ENCODE measurements around the gene CYP26B1. TPM values are rescaled to one million over a fixed set of nuclear protein-coding genes. Genes with fewer than 3 reads are reported as not detected.

The CYP26B1 gene
- total RNA-seq, 1 experiment from 2014 or later = 3.9 TPM

GRCh38 chr2:72113847-72114692 is 33.6 kb downstream of the CYP26B1 start:
- CTCF ChIA-PET = no interaction called here
- intact Hi-C loops (cut with micrococcal nuclease) = no loop called here

DNA sequence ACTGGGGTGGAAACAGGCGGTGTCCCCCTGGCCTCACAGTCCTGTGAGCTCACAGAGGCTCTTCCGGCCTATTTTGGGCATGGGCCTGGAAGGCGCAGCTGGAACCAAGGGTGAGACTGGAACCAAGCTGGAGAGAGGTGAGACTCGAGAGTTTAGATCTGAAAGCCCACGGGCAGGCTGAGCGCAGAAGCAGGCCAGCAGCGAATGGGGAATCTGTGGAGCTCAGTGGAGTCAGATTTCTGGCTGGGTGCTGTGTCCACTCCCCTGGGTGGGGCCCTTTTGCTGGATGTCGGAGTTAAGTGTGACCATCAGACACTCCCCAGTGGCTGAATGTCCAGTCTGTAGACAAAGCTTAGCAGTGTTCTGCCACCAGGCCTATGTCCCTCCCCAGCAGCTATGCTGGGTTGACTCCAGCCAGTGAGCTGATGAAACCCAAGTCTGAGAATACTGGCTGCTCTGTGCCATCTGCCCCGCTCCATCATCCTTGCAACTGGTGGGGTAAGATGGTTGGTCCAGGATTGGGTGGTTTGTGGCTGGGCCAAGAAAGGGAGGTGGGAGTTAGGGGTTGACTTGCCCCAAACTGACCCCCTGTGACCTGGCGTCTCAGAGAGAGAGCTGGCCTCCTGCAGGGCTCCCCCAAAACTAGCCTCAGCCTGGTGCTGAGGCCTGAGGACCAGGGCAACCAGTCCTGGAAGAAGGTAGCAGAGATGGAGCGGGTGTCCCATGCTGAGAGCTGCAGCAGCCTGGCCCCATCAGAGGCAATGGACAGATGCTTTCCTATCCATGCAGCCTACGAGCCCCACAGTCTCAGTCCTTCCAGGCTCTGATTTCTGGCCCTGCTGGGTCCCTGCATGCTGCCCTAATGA is 34.4 kb downstream of the CYP26B1 start:
- ATAC-seq = no peak
- intact Hi-C loops (cut with micrococcal nuclease) = no loop called here
- Histone ChIP-seq H3K27ac (ENCODE audit: low read length) (peak overlapping the region; percentile 87), H3K4me1 (ENCODE audit: insufficient read depth, low read length) (peaks cover 44% of the 10 kb centered on the region), H3K4me2 (ENCODE audit: low read length) (no peak overlapping the region; the same call in 1 of the 2 replicates), H3K4me3 (ENCODE audit: low read length) (no peak overlapping the region), H3K27me3 (ENCODE audit: low read length) (no peaks in the 10 kb centered on the region), H3K9ac (ENCODE audit: low read length) (no peak overlapping the region), H3K36me3 (ENCODE audit: low read depth, low read length) (no peaks in the 10 kb centered on the region), H3K9me3 (ENCODE audit: low read length) (no peaks in the 10 kb centered on the region), H3K79me2 (ENCODE audit: low read length) (no peaks in the 10 kb centered on the region), H3F3A (ENCODE audit: low read length, unreplicated experiment) (peaks cover 9% of the 10 kb centered on the region), H3K9me2 (replicated peaks; ENCODE audit: low read length) (no peaks in the 10 kb centered on the region), H2AFZ (ENCODE audit: low read length) (no peak overlapping the region), H4K20me1 (ENCODE audit: low read length) (no peaks in the 10 kb centered on the region)
- TF ChIP-seq, protein P1, sequence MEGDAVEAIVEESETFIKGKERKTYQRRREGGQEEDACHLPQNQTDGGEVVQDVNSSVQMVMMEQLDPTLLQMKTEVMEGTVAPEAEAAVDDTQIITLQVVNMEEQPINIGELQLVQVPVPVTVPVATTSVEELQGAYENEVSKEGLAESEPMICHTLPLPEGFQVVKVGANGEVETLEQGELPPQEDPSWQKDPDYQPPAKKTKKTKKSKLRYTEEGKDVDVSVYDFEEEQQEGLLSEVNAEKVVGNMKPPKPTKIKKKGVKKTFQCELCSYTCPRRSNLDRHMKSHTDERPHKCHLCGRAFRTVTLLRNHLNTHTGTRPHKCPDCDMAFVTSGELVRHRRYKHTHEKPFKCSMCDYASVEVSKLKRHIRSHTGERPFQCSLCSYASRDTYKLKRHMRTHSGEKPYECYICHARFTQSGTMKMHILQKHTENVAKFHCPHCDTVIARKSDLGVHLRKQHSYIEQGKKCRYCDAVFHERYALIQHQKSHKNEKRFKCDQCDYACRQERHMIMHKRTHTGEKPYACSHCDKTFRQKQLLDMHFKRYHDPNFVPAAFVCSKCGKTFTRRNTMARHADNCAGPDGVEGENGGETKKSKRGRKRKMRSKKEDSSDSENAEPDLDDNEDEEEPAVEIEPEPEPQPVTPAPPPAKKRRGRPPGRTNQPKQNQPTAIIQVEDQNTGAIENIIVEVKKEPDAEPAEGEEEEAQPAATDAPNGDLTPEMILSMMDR (conservative IDR thresholded peaks at IDR 0.05; ENCODE audit: low read depth, low read length) = no peak
- TF ChIP-seq EZH2phosphoT487 (IDR thresholded peaks at IDR 0.05; ENCODE audit: borderline replicate concordance, low read length) = no peak
- no peak for TF ChIP-seq EZH2 (IDR thresholded peaks at IDR 0.05; ENCODE audit: low read length, unreplicated experiment)
- DNase-seq = no peak
- CTCF ChIA-PET = no interaction called here
- POLR2A ChIA-PET (ENCODE audit: unreplicated experiment) = no interaction called here
- BruUV-seq (replicated peaks) = no TSS peak

More at GRCh38 chr2:72113847-72114692, 33.6 kb downstream of the CYP26B1 start:
- ATAC-seq = no peak
- H3K9me2 ChIP-seq (replicated peaks; ENCODE audit: low read length) = no peaks in the 10 kb centered on the region
- TF ChIP-seq EZH2phosphoT487 (IDR thresholded peaks at IDR 0.05; ENCODE audit: borderline replicate concordance, low read length) (no peak), EZH2 (IDR thresholded peaks at IDR 0.05; ENCODE audit: low read length, unreplicated experiment) (no peak)
- TF ChIP-seq, protein P1 (conservative IDR thresholded peaks at IDR 0.05; ENCODE audit: low read depth, low read length) = no peak
- H3K79me2 ChIP-seq (ENCODE audit: low read length) = no peaks in the 10 kb centered on the region
- peaks cover 9% of the 10 kb centered on the region for H3F3A ChIP-seq (ENCODE audit: low read length, unreplicated experiment)
- no TSS peak for BruUV-seq (replicated peaks)
- no peak overlapping the region for H2AFZ ChIP-seq (ENCODE audit: low read length)
- POLR2A ChIA-PET (ENCODE audit: unreplicated experiment) = interaction anchor here (0.7 kb wide), 1 partner anchor 35 kb away, joined by 8 read pairs; no protein-coding TSS in a partner anchor
- no peaks in the 10 kb centered on the region for H3K27me3 ChIP-seq (ENCODE audit: low read length)
- no peaks in the 10 kb centered on the region for H4K20me1 ChIP-seq (ENCODE audit: low read length)
- H3K4me3 ChIP-seq (ENCODE audit: low read length) = no peak overlapping the region
- H3K36me3 ChIP-seq (ENCODE audit: low read depth, low read length) = no peaks in the 10 kb centered on the region
- no peaks in the 10 kb centered on the region for H3K9me3 ChIP-seq (ENCODE audit: low read length)
- H3K27ac ChIP-seq (ENCODE audit: low read length) = no peak overlapping the region
- no peak overlapping the region for H3K9ac ChIP-seq (ENCODE audit: low read length)
- peaks cover 41% of the 10 kb centered on the region for H3K4me1 ChIP-seq (ENCODE audit: insufficient read depth, low read length)
- no peak overlapping the region for H3K4me2 ChIP-seq (ENCODE audit: low read length)
- no peak for DNase-seq

Measured in PC-3 (cell line).